Stimulated activated CD8-positive, alpha-beta memory T cell treated with anti-CD3 and anti-CD28 coated beads, Interleukin-15, amount 100 ng/mL, for 24 hours (primary cell): ENCODE measurements around the gene PDCD1.
"Not testable (repeated sequence)": the region's sequence is repeated elsewhere in the genome, so short reads cannot be mapped to it uniquely, and the experiment has no call there.

Experiments used
- DNase-seq: peaks from one replicate; pipeline ENCODE4 v3.0.0-alpha.2; 2020; ENCODE audit warnings: low read depth

The PDCD1 gene

DNA sequence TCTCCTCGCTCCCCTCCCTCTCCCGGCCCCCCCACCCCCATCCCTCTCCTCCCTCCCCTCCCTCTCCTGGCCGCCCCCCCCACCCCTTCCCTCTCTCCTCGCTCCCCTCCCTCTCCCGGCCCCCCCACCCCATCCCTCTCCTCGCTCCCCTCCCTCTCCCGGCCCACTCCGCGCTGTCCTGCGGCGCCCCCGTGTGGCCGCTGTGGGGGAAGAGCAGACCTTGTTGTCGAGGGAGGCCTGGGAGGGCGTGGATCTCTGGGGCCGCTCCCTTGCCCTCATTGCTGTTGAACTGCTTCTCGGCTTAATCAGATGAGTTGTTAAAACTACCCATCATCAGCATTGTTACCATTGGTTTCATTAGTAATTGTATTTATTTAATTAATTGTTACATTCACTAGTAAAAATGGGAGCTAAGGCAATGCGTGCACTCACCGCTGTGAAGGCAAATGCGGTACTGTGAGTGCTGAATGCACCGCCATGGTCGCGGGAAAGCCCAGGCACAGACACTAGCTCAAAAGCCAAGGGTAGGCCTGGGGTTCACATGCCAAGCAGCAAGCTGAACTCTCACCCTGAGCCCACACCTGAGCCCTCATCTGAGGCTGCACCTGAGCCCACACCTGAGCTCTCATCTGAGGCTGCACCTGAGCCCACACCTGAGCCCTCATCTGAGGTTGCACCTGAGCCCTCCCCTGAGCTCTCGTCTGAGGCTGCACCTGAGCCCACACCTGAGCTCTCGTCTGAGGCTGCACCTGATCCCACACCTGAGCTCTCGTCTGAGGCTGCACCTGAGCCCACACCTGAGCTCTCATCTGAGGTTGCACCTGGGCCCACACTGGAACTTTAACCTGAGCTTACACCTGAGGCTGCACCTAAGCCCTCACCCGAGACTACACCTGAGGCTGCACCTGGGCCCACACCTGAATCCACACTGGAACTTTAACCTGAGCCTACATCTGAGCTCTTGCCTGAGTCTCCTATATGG is 19.6 kb upstream of the PDCD1 start:
- DNase-seq, result peak; percentile 69

DNA sequence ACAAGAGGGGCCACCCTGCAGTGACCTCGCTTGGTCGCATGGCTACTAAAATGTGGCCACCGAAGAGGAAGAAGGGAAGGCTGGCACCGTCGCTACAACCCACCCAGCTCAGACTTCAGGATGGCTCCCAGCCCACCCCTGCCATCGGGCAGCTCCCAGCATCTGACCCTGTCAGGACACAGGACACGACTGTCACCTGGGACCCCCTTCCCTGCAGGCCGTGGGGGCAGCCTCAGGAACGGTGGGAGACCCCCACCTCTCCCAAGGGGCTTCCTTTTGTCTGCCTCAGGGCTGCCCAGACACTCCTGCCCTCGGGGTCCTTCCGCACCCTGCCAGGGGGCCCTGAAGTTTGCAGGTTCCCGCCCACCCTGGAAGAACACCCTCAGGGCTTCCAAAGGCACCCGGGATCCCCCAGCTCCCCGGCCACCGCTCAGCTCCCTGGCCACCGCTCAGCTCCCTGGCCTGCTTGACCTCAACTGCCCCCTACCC is 18.5 kb upstream of the PDCD1 start:
- no peak for DNase-seq

DNA sequence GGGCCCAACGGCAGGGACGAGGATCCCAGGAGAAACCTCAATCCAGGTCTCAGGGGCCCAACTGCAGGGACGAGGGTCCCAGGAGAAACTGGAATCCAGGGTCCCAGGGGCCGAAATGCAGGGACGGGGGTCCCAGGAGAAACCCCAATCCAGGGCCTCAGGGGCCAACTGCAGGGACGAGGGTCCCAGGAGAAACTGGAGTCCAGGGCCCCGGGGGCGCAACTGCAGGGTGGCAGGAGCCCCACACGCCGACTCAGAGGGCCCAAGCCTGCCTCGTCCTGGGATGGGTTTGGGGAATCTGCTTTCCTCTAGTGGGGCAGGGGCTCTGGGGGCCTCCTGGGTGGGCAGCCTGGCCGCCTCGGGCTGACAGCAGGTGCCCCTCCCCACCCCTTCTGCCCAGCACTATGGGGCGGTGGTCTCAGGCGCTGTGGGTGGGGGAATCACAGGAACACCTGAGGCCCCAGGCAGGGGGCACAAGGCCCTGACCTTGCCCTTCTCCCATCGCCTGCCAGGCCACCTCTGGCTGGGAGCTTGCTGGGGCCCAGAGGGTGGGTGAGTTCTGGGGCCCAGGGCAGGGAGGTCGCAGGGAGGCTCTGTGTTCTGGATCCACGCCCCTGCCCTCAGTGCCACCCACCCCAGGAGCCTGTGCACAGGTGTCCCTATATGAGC is 18.0 kb upstream of the PDCD1 start:
- no peak for DNase-seq

DNA sequence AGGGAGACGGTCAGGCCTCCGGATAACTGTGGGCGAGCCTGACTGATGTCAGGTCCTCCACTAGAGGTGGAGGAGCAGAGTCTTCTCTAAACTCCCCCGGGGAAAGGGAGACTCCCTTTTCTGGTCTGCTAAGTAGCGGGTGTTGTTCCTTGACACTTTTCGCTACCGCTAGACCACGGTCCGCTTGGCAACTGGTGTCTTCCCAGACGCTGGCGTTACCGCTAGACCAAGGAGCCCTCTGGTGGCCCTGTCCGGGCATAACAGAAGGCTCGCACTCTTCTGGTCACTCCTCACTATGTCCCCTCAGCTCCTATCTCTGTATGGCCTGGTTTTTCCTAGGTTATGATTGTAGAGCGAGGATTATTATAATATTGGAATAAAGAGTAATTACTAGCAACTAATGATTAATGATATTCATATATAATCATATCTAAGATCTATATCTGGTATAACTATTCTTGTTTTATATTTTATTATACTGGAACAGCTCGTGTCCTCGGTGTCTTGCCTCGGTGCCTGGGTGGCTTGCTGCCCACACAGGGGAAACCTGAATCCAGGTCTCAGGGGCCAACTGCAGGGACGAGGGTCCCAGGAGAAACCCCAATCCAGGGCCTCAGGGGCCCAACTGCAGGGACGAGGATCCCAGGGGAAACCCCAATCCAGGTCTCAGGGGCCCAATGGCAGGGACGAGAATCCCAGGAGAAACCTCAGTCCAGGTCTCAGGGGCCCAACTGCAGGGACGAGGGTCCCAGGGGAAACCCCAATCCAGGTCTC is 17.2 kb upstream of the PDCD1 start:
- DNase-seq, result not testable (repeated sequence)

DNA sequence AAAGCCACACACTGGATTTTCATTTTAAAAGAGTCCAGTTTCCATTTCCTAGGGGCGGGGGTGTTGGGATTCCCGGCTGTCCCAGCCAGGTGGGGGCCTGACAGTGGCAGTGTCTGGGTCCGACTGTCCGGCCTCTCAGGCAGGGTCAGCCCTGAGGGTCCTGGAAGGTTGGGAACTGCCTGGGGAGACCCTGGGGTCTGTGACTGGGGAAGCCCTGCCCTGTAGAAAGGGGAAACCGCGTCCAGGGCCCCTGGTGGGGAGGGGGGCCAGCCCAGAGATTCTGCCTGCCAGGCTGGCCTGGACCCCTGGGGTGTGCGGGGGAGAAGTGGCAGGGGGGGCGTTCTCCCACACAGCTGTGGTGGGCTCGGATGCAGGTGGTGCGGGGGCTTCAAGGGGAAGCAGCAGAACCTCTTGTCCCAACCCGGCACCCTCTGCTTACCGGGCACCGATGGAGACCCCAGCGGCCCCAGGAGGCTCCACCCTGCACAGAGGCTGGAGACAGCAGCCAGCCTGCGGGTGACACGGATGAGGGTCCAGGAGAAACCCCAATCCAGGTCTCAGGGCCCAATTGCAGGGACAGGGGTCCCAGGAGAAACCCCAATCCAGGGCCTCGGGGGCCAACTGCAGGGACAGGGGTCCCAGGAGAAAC is 15.7 kb upstream of the PDCD1 start:
- no peak for DNase-seq

DNA sequence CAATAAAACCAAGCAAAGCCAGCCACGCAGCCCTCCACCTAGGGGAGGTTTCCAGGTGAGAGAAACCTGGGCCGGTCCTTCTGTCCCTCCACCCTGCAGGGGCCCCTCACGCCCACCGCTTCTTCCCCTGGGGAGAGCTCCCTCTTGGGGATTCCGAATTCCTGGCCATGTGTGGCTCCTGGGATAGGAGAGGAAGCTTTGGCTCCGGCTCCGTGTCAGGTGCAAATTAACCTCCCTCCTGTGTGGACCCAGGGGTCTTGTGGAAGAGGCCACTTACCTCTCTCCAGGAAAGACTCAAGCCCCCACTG is 15.1 kb upstream of the PDCD1 start:
- DNase-seq, result no peak

DNA sequence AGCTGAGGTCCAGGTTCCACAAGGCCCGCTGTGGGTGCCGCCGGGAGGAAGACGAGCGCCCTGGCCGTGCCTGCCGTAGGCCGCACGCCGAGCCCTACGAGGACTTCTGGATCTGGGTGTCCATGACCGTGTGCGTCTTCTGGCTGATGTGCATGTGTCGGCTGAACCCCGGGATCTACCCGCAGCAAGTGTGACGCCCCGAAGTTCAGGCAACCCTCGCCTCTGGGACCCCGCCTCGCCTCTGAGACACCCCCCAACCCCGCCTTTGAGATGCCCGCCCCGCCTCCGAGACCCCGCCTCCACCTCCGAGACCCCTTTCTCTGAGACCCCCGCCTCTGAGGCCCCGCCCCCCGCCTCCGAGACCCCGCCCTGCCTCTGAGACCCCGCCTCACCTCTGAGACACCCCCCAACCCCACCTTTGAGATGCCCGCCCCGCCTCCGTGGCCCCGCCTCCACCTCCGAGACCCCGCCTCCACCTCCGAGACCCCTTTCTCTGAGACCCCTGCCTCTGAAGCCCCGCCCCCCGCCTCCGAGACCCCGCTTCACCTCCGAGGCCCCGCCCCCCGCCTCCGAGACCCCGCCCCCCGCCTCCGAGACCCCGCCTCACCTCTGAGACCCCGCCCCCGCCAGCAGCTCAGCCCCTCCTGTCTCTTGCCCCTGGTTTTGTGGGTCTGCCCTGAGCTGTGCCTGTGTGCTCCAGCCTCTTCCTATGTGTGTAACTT is 14.5 kb upstream of the PDCD1 start:
- no peak for DNase-seq

DNA sequence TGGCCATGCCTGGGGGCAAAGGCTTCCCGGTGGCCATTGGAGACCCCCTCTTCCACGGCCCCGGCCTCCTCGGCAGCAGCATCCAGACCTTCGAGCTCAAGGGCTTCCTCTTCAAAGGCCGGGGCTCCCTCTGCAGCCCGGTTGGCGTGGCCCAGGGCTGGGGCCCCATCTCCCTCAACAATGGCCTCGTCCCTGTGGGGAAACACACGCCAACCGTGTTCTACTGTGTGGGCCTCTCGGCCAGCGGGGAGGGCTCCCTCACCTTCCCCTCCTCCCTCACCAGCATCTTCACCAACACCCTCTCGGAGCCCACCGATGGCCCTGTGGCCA is 13.6 kb upstream of the PDCD1 start:
- DNase-seq, result no peak

DNA sequence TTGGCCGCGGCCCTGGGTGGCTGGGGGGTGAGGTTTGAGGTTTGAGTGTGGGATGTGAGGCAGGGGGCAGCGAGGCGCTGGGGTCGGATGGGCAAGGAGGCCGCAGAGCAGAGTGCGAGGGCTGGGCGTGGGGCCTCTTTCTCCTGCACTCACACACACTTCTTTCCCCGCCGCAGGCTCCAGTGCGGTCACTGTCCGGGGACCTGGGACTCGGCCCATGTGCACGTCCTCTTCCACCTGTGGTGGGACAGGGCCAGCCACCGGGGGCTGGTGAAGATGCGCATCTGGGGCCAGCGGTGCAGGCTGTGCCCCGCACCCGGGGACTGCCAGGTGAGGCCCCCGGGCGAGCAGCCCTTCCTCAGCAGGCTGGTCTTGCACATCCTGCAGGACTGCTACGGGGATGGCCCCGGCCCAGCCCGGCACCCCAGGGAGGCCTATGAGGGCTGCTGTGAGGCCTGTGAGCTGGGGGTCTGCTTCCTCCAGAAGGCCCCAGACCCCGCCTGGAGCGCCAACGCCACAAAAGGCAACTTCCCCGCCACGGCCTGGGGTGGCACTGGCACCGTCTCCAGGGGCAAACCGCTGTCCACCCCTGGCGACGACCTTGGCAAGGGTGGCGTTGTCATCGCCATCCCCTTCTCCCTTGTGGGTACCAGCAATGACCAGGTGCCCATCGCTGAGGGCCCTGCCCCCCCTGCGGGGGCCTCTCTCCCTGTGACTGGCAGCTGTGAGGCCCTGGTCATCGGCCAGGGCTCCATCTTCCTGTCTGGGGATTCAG is 13.0 kb upstream of the PDCD1 start:
- DNase-seq, result no peak

DNA sequence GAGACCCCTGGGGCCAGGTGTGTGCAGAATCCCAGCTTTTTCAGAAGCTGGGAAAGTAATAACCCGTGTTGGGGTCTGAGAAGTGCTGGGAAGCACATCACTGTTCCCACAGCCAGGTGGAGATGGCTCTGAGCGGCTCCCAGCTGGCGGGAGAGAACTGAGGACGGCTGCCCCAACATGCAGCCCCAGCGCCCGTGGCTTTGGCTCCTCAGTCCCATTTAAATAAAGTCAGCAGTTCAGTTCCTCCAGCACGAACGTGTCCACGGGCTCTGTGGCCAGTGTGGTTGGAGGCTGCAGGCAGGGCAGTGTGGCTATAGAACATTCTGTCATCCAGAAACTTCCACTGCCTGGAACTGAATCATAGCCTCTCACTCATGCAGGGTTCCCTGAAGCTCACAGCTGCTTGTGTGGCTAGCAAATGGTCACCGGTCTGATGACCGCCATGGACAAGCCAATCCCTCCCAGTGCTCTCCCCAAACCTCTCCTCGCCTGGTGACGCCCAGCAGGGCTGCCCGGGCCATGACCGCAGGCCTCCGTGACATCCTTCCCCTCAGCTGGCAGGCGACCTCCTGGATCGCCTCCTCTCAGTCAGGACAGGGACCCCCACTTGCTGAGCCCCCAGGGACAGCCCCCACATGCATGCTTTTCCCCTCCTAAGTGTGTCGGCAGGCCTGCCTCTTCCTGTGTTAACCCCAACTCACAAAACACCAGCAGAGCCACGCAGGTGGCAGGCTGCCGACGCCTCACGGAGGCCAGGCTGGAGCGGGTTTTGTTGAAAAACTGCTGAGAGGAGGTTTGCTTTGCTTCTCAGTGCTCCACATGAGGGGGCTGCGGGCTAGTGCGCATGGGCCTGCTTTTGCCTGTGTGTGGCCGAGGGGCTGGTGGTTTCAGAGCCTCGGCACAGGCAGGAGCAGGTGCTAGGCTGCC is 12.2 kb upstream of the PDCD1 start:
- no peak for DNase-seq

DNA sequence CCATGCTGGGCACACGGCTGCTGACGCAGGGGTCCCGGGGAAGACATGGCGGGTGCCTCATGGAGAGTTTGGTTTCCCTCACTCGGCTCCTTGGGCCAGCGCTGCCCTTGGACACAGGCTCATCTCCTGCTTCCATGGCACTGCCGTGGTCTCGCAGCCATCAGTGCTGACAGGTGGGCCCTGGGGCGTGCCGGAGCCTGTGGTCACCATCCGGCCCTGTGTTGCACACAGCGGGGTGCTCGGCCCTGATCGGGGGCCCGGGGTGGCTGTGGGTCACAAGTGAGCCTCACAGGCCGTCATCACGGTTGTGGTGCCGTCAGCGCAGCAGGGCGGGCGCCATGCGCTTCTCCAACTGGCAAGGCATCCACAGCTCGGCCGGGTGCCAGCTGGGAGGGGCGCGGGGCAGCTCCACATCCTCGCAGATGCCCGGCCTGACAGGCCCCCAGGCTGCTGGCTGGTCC is 11.4 kb upstream of the PDCD1 start:
- DNase-seq, result no peak

DNA sequence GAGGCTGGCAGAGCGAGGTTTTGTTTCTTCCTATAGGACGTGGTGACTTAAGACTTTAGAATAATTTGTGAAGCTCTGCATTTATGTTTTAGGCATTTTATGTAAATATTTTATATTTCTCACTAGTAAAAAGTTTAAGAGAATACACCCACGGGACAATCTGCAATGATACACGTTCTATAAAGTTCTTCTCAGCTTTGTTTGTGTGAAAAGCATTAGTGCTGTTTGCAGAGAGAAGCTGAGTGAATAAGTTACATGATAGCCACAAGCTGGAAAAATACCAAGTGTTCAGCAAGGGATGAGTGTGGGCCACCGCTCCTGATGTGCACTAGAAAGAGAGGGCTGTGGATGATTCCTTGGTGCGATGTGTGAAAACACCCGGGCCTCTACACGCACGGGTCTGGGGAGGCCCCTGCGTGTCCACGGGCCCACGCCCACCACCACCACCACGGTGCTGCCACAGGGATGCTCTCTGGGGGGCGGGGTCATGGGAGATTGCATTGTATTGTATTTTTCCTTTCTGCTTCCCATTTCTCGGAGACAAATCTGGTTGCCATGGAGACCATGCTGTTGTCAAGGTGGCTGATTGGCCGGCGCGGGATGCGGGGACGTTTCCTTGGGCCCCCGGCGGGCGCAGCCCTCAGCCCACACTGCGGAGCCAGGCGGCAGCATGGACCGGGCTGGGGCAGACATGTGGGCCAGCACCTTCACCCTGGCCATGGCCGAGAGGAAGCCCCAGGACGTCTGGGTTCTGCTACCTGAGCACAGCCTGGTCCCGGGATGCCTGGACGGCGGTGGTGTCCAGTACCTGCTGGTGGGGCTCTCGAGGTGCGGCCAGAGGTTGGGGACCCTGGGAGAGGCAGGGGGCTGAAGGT is 10.6 kb upstream of the PDCD1 start, which contains the start of gene RTP5:
RTP5 (plus strand) TSS at position 643 of the 875 bp plus-strand sequence; CDS start at position 671, 28 bp downstream.
- DNase-seq, result no peak

DNA sequence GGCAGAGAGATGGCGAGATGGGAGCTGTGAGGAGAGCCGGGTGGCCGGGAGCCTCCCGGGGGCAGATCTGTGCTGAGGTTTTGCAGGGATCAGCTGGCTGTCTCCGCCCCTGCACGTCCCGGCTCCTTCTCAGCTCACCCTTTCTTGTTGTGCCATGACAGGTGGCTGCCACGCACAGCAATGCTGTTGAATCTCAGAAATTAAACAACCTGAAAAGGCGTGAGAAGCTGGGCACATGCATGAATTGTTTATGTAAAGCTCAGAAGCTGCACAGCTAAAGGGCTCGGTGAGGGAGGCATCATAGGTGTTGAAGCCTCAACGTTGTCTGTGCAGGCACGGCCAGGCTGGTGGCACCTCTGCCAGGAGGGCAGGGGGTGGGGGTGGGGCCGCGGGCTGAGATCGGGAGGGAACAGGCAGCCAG is 10.0 kb upstream of the PDCD1 start:
- DNase-seq, result no peak

DNA sequence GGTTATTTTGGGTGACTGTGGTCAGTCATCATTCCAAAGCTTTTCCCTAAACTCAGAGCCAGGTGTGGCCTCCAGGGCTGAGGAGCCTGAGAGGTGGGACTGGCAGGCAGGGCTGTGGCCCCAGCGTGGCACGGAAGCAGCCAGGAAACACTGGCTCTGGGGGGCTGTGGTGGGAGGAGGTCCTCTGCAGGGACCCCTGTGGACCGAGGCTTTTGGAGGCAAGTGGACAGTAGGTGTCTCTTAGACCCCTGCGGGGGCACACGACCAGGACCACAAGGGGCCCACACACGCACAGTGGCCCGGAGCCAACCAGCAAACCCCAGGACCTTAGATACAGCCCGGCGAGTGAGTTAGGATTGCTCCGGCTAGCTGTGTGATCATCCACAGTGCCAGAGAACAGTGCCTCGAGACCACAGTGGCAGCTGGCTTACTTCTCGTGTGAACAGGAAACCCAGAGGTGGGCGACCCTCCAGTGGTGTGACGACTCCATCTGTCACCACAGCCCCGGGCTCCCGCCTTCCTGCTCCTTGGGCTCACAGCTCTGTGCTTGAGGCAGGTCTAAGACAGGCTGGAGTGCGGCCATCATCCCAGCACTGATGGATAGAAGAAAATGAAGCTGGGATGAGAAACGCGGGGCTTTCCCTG is 9.2 kb upstream of the PDCD1 start:
- no peak for DNase-seq

DNA sequence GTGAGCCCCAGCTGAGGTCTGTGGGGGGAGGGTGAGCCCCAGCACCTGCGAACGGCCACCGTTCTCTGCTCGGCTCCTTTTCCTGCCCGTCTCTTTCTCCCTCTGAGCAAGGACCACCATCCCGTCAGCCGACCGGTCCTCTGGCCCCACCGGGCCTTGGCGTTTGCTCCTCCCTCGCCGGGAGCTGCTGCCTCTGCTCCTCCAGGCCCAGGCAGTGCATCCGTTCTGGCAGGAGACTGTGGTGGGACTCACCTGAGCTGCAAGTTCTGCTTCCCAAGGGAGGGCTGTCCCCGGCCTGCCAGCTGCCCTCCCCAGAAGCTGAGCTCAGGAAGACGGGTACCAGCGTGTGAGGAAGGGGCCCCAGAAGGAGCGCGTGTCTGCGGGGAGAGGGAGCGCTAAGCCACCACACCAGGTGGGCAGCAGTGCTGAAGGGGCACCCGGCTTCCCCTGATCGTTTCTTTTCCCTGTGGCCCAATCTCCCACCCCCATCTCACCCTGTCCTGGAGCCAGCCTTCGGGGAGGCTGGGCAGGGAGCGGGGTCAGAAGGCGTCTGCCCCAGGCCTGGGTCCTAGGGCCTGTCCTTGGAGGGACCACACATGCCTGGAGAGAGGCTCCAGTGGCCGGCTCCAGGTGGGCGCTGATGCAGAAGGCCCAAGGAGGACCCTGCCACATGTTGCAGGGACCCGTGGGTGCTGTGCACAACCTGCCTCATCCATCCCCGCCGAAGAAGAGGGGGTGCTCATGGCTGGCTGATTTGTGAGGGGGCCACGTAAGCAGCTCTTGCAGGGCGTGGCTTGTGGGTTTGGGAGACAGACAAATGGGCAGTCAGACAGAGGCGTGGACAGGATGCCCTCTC is 8.3 kb upstream of the PDCD1 start:
- no peak for DNase-seq

DNA sequence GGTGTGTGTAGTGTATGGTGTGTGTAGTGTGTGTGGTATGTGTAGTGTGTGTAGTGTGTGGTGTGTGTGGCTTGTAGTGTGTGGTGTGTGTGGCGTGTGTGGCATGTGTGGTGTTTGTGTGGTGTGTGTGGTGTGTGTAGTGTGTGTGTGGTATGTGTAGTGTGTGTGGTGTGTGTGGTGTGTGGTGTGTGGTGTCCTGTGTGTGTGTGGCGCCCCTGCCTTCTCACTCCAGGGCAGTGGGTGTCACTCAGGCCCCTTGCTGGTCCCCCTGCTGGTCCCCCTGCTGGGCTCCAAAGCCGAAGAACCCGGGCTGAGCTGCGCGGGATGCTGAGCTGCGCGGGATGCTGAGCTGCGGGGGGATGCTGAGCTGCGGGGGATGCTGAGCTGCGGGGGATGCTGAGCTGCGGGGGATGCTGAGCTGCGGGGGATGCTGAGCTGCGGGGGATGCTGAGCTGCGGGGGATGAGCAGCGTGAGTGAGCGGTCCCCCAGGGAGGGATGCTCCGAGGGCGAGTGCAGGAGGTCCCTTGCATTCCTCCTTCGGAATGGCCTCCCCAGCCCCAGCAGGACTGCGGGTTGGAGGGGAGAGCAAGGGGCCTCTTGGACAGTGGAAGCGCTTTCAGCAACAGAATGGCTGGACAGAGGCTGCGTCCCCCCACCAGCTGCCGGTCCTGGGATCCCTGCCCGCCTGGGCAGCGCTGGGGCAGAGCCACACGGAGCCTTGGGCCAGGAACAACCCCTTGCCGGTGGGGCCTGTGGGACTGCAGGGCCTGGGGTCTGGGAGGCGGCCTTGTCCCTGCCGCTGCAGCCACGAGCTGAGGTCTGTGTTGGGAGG is 7.5 kb upstream of the PDCD1 start:
- no peak for DNase-seq
